Ureter (tissue), 1 donor: ENCODE data around the gene KMO. TPM values are rescaled to one million over a fixed set of nuclear protein-coding genes. Genes with fewer than 3 reads are reported as not detected.

ENCODE experiments used
- total RNA-seq: library from RNA; stranded (reverse); gene quantifications from one replicate; pipeline ENCODE4 v1.2.4, GENCODE V29; 2023
- donor health status: DM: yes; HTN: yes; CAD: no.

Gene KMO
- total RNA-seq, 1 donor from 2014 or later = 0.18 TPM

Other genes with a start within 250 kb of the KMO start
- gene RGS7, start 175.2 kb upstream of the KMO start, total RNA-seq = 0.60 TPM
- gene FH, start 12.6 kb upstream of the KMO start, total RNA-seq = 54.0 TPM
- gene CHML, start 108.0 kb downstream of the KMO start, total RNA-seq = 4.6 TPM
- gene OPN3, start 108.0 kb downstream of the KMO start, total RNA-seq = 6.5 TPM
- gene WDR64, start 119.9 kb downstream of the KMO start, total RNA-seq = not detected